H1 (cell line): ENCODE data around the gene C9orf50. TPM values are rescaled to one million over a fixed set of nuclear protein-coding genes. Genes with fewer than 3 reads are reported as not detected.

Experiments used
- CTCF ChIA-PET: fragments of 300-600 bp; sonication (Branson Sonifier 250); formaldehyde crosslinking; loops from one replicate; lab custom pipeline; 2021; ENCODE audit not compliant: partially characterized antibody; lab: Charles Lee
- POLR2A ChIA-PET: fragments of 300-600 bp; sonication (Branson Sonifier 250); formaldehyde crosslinking; loops from one replicate; lab custom pipeline; 2021; ENCODE audit warnings: inconsistent platforms; ENCODE audit not compliant: partially characterized antibody; lab: Charles Lee
- DNase-seq, 2 experiments: peaks; one replicate each; pipeline versions ENCODE4 v3.0.0 to v3.0.0-alpha.2; 2010 to 2022; ENCODE audit warnings: low spot score in 2 of 2, low read depth in 1 of 2, mixed read lengths in 1 of 2
- FAIRE-seq: peaks from 2 replicates; lab custom pipeline; 2011; peaks lifted over from hg19 to GRCh38; lab: Jason Lieb, UNC
- H2AFZ ChIP-seq: 2 replicates; pipeline ENCODE4 v1.8.1; 2012; ENCODE audit warnings: low read length, inconsistent platforms
- H2AK5ac ChIP-seq: 2 replicates; pipeline ENCODE4 v1.6.1; 2013; ENCODE audit warnings: low read depth, low read length
- H2BK120ac ChIP-seq: replicated peaks from 2 replicates; pipeline ENCODE3; 2013; ENCODE audit warnings: low read depth, low read length, inconsistent platforms
- H2BK12ac ChIP-seq: 2 replicates; pipeline ENCODE4 v1.6.1; 2013; ENCODE audit warnings: low read depth, low read length
- H2BK15ac ChIP-seq: 2 replicates; pipeline ENCODE4 v1.6.1; 2013; ENCODE audit warnings: low read length
- H2BK20ac ChIP-seq: 2 replicates; pipeline ENCODE4 v1.6.1; 2013; ENCODE audit warnings: low read length
- H2BK5ac ChIP-seq: 2 replicates; pipeline ENCODE4 v1.6.1; 2013; ENCODE audit warnings: low read depth, low read length
- H3K14ac ChIP-seq: 2 replicates; pipeline ENCODE4 v1.6.1; 2013; ENCODE audit warnings: inconsistent platforms; ENCODE audit not compliant: insufficient read length
- H3K18ac ChIP-seq: 2 replicates; pipeline ENCODE4 v1.6.1; 2013; ENCODE audit warnings: low read length; ENCODE audit errors: extremely low read depth
- H3K23ac ChIP-seq: 2 replicates; pipeline ENCODE4 v1.6.1; 2013; ENCODE audit warnings: inconsistent platforms; ENCODE audit not compliant: insufficient read length
- H3K23me2 ChIP-seq: 2 replicates; pipeline ENCODE4 v1.6.1; 2013; ENCODE audit warnings: low read depth, low read length
- H3K27ac ChIP-seq: 2 replicates; pipeline ENCODE4 v1.6.1; 2011; ENCODE audit warnings: low read depth, low read length, inconsistent platforms
- H3K27me3 ChIP-seq, 4 experiments: replicated peaks in 1 of 4; 1 replicate in 1 of 4; 2 replicates in 3 of 4; pipeline versions ENCODE4 v1.6.1 to v1.8.1; 2011 to 2013; ENCODE audit warnings: low read length in 3 of 4, mild to moderate bottlenecking in 3 of 4, inconsistent platforms in 2 of 4, mixed read lengths in 2 of 4, moderate library complexity in 1 of 4; ENCODE audit not compliant: control insufficient read depth in 3 of 4, insufficient read depth in 3 of 4; ENCODE audit errors: extremely low read depth in 1 of 4
- H3K36me3 ChIP-seq, 4 experiments: 2 replicates each; pipeline versions ENCODE4 v1.6.1 to v1.8.1; 2011 to 2013; ENCODE audit warnings: mild to moderate bottlenecking in 4 of 4, low read length in 3 of 4, moderate library complexity in 2 of 4, control low read depth in 1 of 4, inconsistent platforms in 1 of 4; ENCODE audit not compliant: insufficient read depth in 4 of 4, control insufficient read depth in 2 of 4
- H3K4ac ChIP-seq: replicated peaks from 2 replicates; pipeline ENCODE3; 2013; ENCODE audit warnings: low read length, low read depth, mixed read lengths, inconsistent platforms; ENCODE audit not compliant: insufficient read length
- H3K4me1 ChIP-seq, 4 experiments: replicated peaks in 1 of 4; 1 replicate in 1 of 4; 2 replicates in 3 of 4; pipeline versions ENCODE4 v1.6.1 to v1.8.1; 2011 to 2013; ENCODE audit warnings: low read length in 3 of 4, inconsistent platforms in 2 of 4, mixed read lengths in 1 of 4; ENCODE audit not compliant: insufficient read depth in 4 of 4, control insufficient read depth in 3 of 4
- H3K4me2 ChIP-seq, 2 experiments: 2 replicates each; pipeline versions ENCODE4 v1.6.1 to v1.8.1; 2011 to 2013; ENCODE audit warnings: low read depth in 2 of 2, low read length in 2 of 2, control low read depth in 1 of 2, inconsistent platforms in 1 of 2, mild to moderate bottlenecking in 1 of 2; ENCODE audit not compliant: insufficient read depth in 1 of 2
- H3K4me3 ChIP-seq, 4 experiments: fragments of 200-600, 300-600 bp in 1 of 4; sonication (generic), shearing (Covaris generic), sonication (Bioruptor Twin) in 1 of 4; 2 replicates each; pipeline versions ENCODE4 v1.5.1 to v1.8.1; 2011 to 2016; ENCODE audit warnings: low read length in 4 of 4, low read depth in 3 of 4, control low read depth in 2 of 4, inconsistent platforms in 2 of 4, mild to moderate bottlenecking in 2 of 4, mixed read lengths in 1 of 4, moderate library complexity in 1 of 4; ENCODE audit not compliant: insufficient read depth in 2 of 4; ENCODE audit errors: extremely low read depth in 1 of 4
- H3K56ac ChIP-seq: replicated peaks from 2 replicates; pipeline ENCODE3; 2013; ENCODE audit warnings: low read depth, mild to moderate bottlenecking, mixed read lengths, low read length, inconsistent platforms; ENCODE audit not compliant: insufficient read length
- H3K79me1 ChIP-seq: 2 replicates; pipeline ENCODE4 v1.6.1; 2013; ENCODE audit warnings: low read depth, low read length, control low read depth
- H3K79me2 ChIP-seq, 2 experiments: 2 replicates each; pipeline versions ENCODE4 v1.6.1 to v1.8.1; 2012 to 2013; ENCODE audit warnings: low read length in 2 of 2, mild to moderate bottlenecking in 2 of 2, inconsistent platforms in 1 of 2; ENCODE audit not compliant: insufficient read depth in 2 of 2, control insufficient read depth in 1 of 2
- H3K9ac ChIP-seq, 4 experiments: replicated peaks in 1 of 4; 1 replicate in 1 of 4; 2 replicates in 3 of 4; pipeline versions ENCODE4 v1.6.1 to v1.8.1; 2011 to 2013; ENCODE audit warnings: low read depth in 3 of 4, low read length in 3 of 4, control low read depth in 2 of 4, mild to moderate bottlenecking in 2 of 4, moderate library complexity in 2 of 4, inconsistent platforms in 1 of 4; ENCODE audit errors: extremely low read depth in 1 of 4
- H3K9me3 ChIP-seq, 2 experiments: 2 replicates each; pipeline versions ENCODE4 v1.6.1 to v1.8.1; 2012 to 2013; ENCODE audit warnings: mild to moderate bottlenecking in 2 of 2, moderate library complexity in 2 of 2, control low read depth in 1 of 2, inconsistent platforms in 1 of 2, low read depth in 1 of 2, low read length in 1 of 2, mixed read lengths in 1 of 2; ENCODE audit not compliant: insufficient read depth in 2 of 2
- H4K20me1 ChIP-seq, 2 experiments: replicated peaks in 1 of 2; 2 replicates each; pipeline versions ENCODE3 to v1.8.1; 2011 to 2013; ENCODE audit warnings: inconsistent platforms in 2 of 2, low read length in 2 of 2, mild to moderate bottlenecking in 1 of 2; ENCODE audit not compliant: insufficient read depth in 2 of 2, control insufficient read depth in 1 of 2
- H4K5ac ChIP-seq: 2 replicates; pipeline ENCODE4 v1.6.1; 2013; ENCODE audit warnings: low read length, low read depth, mixed read lengths, inconsistent platforms; ENCODE audit not compliant: insufficient read length
- H4K8ac ChIP-seq: 2 replicates; pipeline ENCODE4 v1.8.0; 2013; ENCODE audit warnings: mild to moderate bottlenecking, moderate library complexity, low read length, inconsistent platforms; ENCODE audit not compliant: insufficient read depth; ENCODE audit errors: extremely low read depth
- H4K91ac ChIP-seq: replicated peaks from 2 replicates; pipeline ENCODE3; 2013; ENCODE audit warnings: low read length, mixed read lengths, inconsistent platforms; ENCODE audit not compliant: insufficient read length
- SAP30 ChIP-seq: fragments of 300-600 bp; sonication (generic); IDR thresholded peaks from 2 replicates; pipeline ENCODE4 v1.7.1; 2012; ENCODE audit warnings: low read length, moderate library complexity, mild to moderate bottlenecking, inconsistent platforms; ENCODE audit not compliant: insufficient read depth, insufficient replicate concordance
- SIN3A ChIP-seq, 2 experiments: IDR thresholded peaks in 1 of 2; conservative IDR thresholded peaks in 1 of 2; 2 replicates each; pipeline ENCODE4 v1.6.1; 2011 to 2012; ENCODE audit warnings: low read length in 2 of 2, improper control_type of control experiment in 1 of 2, low read depth in 1 of 2, mild to moderate bottlenecking in 1 of 2
- WGBS, 2 experiments: shearing (Covaris generic) in 1 of 2; methylation state at CpG; one replicate each; pipeline versions ENCODE4 v1.1.6 to v1.1.7; 2013 to 2015; ENCODE audit warnings: low lambda C conversion rate in 2 of 2, mixed read lengths in 2 of 2, inconsistent platforms in 1 of 2, low coverage in 1 of 2, missing lambda C conversion rate in 1 of 2; ENCODE audit not compliant: insufficient replicate concordance in 2 of 2, insufficient coverage in 1 of 2, insufficient read length in 1 of 2; ENCODE audit errors: extremely low coverage in 1 of 2, missing lambda C conversion rate in 1 of 2; 5-methylcytosine and 5-hydroxymethylcytosine counted together
- polyA plus RNA-seq, 7 experiments: library from polyadenylated mRNA; depleted of rRNA in 3 of 7; stranded (reverse) in 5 of 7; unstranded in 2 of 7; fragments of >200 nt in 5 of 7; fragments of 200-250 nt in 2 of 7; gene quantifications; 1 replicate in 5 of 7; 2 replicates in 1 of 7; 4 replicates in 1 of 7; pipeline versions ENCODE4 v1.2.1 to v1.2.3, GENCODE V29; 2011 to 2013; ENCODE audit warnings: missing spikeins in 2 of 7, mixed read lengths in 2 of 7
- total RNA-seq: library from RNA; stranded (reverse); fragmentation: NEBNext Ultra II Directional; extraction: Animal tissue kit (Norgen Biotek cat#: 25700); gene quantifications from 2 replicates; pipeline ENCODE4 v1.2.1, GENCODE V29; 2021

Gene C9orf50
- total and polyA plus RNA-seq, 2 of the 8 experiments (the other 6 are each of a cell fraction or from before 2014, with no cell fraction given), result not detected

DNA sequence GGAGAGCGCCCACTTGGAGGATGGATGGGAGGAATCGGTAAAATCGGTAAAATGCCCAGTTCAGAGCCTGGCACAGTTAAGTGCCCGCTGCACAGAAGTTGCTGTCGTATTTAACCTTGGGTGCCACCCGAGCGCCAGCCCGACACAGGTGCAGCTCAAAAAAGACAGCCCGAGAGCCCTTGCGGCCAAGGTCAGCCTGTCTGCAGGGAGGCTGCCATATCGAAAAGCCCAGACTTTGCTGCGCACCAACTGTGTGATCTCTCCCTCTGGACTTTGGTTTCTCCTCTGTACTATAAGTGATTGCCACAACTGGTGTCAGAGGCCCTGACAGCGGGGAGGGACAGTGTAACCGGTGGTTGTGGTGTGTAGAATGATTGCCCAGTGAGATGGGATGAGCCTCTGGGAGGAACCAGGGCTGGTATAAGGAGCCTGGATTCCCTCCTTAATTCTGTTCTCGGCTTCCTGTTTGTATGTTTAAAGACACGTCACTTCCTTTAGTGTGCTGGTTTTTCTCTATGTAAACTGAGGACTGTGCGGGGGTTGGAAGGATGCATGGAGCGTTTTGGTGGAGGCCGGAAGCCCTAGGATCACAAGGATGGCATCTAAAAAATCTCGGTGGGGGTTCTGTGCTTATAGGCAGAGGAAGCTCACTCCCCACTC lies 5.9 kb upstream of the C9orf50 start:
- H2BK120ac ChIP-seq, result no peak overlapping the region
- H3K79me2 ChIP-seq, result peaks cover 52 to 58% of the 10 kb centered on the region in 2 experiments
- H3K9ac ChIP-seq, result peak overlapping the region; percentile 80 to 85 (median 82)
- H3K14ac ChIP-seq, result no peak overlapping the region
- peaks cover 41 to 51% of the 10 kb centered on the region in 2 experiments for H4K20me1 ChIP-seq
- H4K91ac ChIP-seq, result no peak overlapping the region
- ChIA-PET CTCF (interaction anchor here (0.8 to 8.1 kb wide), 10 partner anchors 12 to 495 kb away, joined by 3 to 104 read pairs (median 30); no protein-coding TSS in a partner anchor), POLR2A (interaction anchor here (0.5 to 8.4 kb wide), 5 partner anchors 12 to 681 kb away, joined by 3 to 95 read pairs (median 3); partner anchors contain the start of gene ASB6)
- peak overlapping the region; percentile 88 for H3K27ac ChIP-seq
- peak overlapping the region; percentile 71; the same call in 1 of the 2 replicates for H3K18ac ChIP-seq
- H3K9me3 ChIP-seq, result no peaks in the 10 kb centered on the region
- H2AFZ ChIP-seq, result no peak overlapping the region
- DNase-seq, result no peak
- peaks cover 10 to 19% (median 13%) of the 10 kb centered on the region in 4 experiments for H3K4me1 ChIP-seq
- 17% methylated on average over 20 of the region's 20 CpGs; no CpG with 5 or more reads in 1 of the 2 experiments for WGBS, 2 experiments
- H4K5ac ChIP-seq, result no peak overlapping the region
- H2BK5ac ChIP-seq, result peak overlapping the region; percentile 88
- 0 out of 2 replicates have a peak overlapping the region, but pooled peaks have one; percentile 75 for H2BK12ac ChIP-seq
- no peak overlapping the region for H3K23ac ChIP-seq
- H3K4me2 ChIP-seq, result peak overlapping the region; percentile 94 to 99
- H3K56ac ChIP-seq, result peak overlapping the region; percentile 32
- peaks cover 0 to 5% (median 0%) of the 10 kb centered on the region in 4 experiments; a peak in 2 of 8 replicates for H3K36me3 ChIP-seq
- peaks cover 11% of the 10 kb centered on the region for H3K23me2 ChIP-seq
- H3K79me1 ChIP-seq, result peaks cover 32% of the 10 kb centered on the region
- no peak overlapping the region for H2BK15ac ChIP-seq
- no peak overlapping the region for H2BK20ac ChIP-seq
- H3K4me3 ChIP-seq, result peak overlapping the region; percentile 78 to 92 (median 83)
- FAIRE-seq, result no peak
- peaks cover 0 to 3% (median 2%) of the 10 kb centered on the region in 4 experiments; a peak in 2 of 7 replicates for H3K27me3 ChIP-seq
- H4K8ac ChIP-seq, result no peak overlapping the region; the same call in 1 of the 2 replicates
- TF ChIP-seq SAP30 (peak; percentile 9), SIN3A (conservative IDR thresholded peaks at IDR 0.05 in 1 of 2, IDR thresholded peaks at IDR 0.05 in 1 of 2; ENCODE audit: low read depth in 1 of 2, low read length in 2 of 2) (no peak)
- no peak overlapping the region; the same call in 1 of the 2 replicates for H2AK5ac ChIP-seq
- H3K4ac ChIP-seq, result no peak overlapping the region
